ENCODE results near the gene TRPM2.

GRCh38 chr21:44349847-44350772 lies 3.3 kb upstream of the TRPM2 start:
- TF ChIP-seq CTCF (IDR thresholded peaks at IDR 0.05; ENCODE audit: extremely low read depth in 1 of 2, insufficient read depth in 1 of 2, low read depth in 1 of 2, low read length in 2 of 2): no peak
- no peak for TF ChIP-seq MYC (IDR thresholded peaks at IDR 0.05; ENCODE audit: low read depth, low read length)
- TF ChIP-seq POLR2AphosphoS5 (IDR thresholded peaks at IDR 0.05; ENCODE audit: insufficient read depth, low read depth, low read length): no peak
- no peak for TF ChIP-seq POLR2A (IDR thresholded peaks at IDR 0.05; ENCODE audit: low read depth, low read length)
- TF ChIP-seq MAX (IDR thresholded peaks at IDR 0.05; ENCODE audit: insufficient read depth, insufficient read length): no peak
- TF ChIP-seq JUN (IDR thresholded peaks at IDR 0.05; ENCODE audit: borderline replicate concordance, insufficient read depth, insufficient read length, low read depth): no peak
- no peak for TF ChIP-seq EZH2 (IDR thresholded peaks at IDR 0.05; ENCODE audit: borderline replicate concordance, low read depth, low read length, severe bottlenecking)
- TF ChIP-seq FOS (IDR thresholded peaks at IDR 0.05; ENCODE audit: borderline replicate concordance, insufficient read depth, low read length): no peak
- TF ChIP-seq GATA2 (IDR thresholded peaks at IDR 0.05; ENCODE audit: insufficient read depth, insufficient read length, low read depth, low read length): no peak

Data from endothelial cell of umbilical vein (primary cell).